Natural killer cell treated with Interleukin-12 subunit alpha and Interleukin-12 subunit beta and Interleukin-15 and Interleukin-18, amount 100 ng/mL, for 72 hours (primary cell): ENCODE data around the gene STK17B. TPM values are rescaled to one million over a fixed set of nuclear protein-coding genes. Genes with fewer than 3 reads are reported as not detected.
A peak's percentile ranks its signal among the peaks of the same experiment; 100 is the strongest.

ENCODE experiments used
- ATAC-seq, 2 donors: fragments of 150-1000 bp; cut with Tn5 transposase in 1 of 2; sonication (Bioruptor Pico), chemical (Tn5 transposase) in 1 of 2; 2 replicates each; pipeline ENCODE4 v1.10.0; 2021
- DNase-seq: peaks from one replicate; pipeline ENCODE4 v3.0.0; 2022; ENCODE audit warnings: low spot score
- H3K27ac Mint-ChIP-seq, 2 donors: 1 replicate in 1 of 2; 2 replicates in 1 of 2; pipeline ENCODE4 v1.8.0; 2022; ENCODE audit warnings: mixed read lengths in 2 of 2, mild to moderate bottlenecking in 1 of 2, moderate library complexity in 1 of 2
- H3K27me3 Mint-ChIP-seq, 2 donors: 1 replicate in 1 of 2; 2 replicates in 1 of 2; pipeline ENCODE4 v1.8.0; 2022; ENCODE audit warnings: mixed read lengths in 2 of 2
- H3K36me3 Mint-ChIP-seq: one replicate; pipeline ENCODE4 v1.8.0; 2022; ENCODE audit warnings: mixed read lengths
- H3K4me1 Mint-ChIP-seq, 2 donors: 1 replicate in 1 of 2; 2 replicates in 1 of 2; pipeline ENCODE4 v1.8.0; 2022; ENCODE audit warnings: low read depth in 2 of 2, mixed read lengths in 2 of 2, mild to moderate bottlenecking in 1 of 2
- H3K4me3 Mint-ChIP-seq: one replicate; pipeline ENCODE4 v1.8.0; 2022; ENCODE audit warnings: mixed read lengths
- H3K9me3 Mint-ChIP-seq: 2 replicates; pipeline ENCODE4 v1.8.0; 2022; ENCODE audit warnings: mixed read lengths
- total RNA-seq, 2 donors: library from RNA; stranded (reverse); gene quantifications; one replicate each; pipeline ENCODE4 v1.2.3, GENCODE V29; 2022

The STK17B gene
- total RNA-seq, 2 donors from 2014 or later: 162 to 182 TPM

DNA sequence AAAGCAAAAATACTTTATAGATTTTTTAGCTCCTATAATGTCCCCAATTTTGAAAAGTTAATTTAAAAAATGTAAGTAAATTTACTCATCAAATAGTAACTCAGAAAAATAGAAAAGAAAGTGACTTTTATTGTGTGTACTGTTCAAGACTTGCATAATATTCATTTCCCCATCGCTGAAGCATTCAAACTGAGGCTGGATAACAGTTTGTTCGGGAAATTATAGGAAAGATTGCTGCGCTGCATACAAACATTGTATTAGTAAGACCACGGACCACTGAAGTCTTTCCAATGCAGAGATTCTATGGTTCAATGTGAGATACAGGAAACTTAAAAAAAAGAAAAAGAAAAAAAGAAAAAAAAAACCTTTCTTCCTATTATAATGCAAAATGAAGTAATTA is 10.4 kb downstream of the STK17B start:
- no peaks in the 10 kb centered on the region for H3K27me3 Mint-ChIP-seq
- no peak for ATAC-seq
- peak overlapping the region; percentile 53 to 86 for H3K27ac Mint-ChIP-seq
- H3K36me3 Mint-ChIP-seq: peaks cover 38% of the 10 kb centered on the region
- H3K9me3 Mint-ChIP-seq: no peaks in the 10 kb centered on the region
- peak overlapping the region; percentile 80 for H3K4me3 Mint-ChIP-seq
- H3K4me1 Mint-ChIP-seq: peaks cover 45 to 82% of the 10 kb centered on the region in 2 donors
- DNase-seq: no peak

DNA sequence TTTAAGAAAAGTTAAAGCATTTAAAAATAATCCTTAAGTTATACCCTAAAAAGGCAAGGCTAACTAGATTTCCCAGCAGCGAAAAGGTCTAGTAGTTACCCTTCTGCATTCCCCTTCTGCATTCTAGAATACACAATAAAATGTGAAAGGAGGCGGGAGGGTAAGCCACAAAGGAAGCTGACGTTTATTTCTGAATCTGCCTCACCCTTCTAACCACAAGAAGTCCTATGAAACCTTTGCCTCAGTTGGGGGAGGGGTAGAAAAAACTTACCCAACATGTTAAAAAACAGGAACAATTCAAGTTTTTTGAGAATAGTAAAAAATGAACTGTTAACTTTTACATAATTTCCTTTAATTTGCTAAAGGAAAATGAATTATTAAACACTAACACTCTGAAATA is 11.3 kb downstream of the STK17B start:
- H3K27me3 Mint-ChIP-seq: no peaks in the 10 kb centered on the region

GRCh38 chr2:196159221-196159892 is 12.0 kb downstream of the STK17B start:
- ATAC-seq: peak; percentile 56 to 64
- no peak for DNase-seq
- H3K4me3 Mint-ChIP-seq: peak overlapping the region; percentile 80
- H3K9me3 Mint-ChIP-seq: no peaks in the 10 kb centered on the region
- H3K27ac Mint-ChIP-seq: peak overlapping the region; percentile 53 to 86
- H3K27me3 Mint-ChIP-seq: no peaks in the 10 kb centered on the region
- peaks cover 34% of the 10 kb centered on the region for H3K36me3 Mint-ChIP-seq
- H3K4me1 Mint-ChIP-seq: peaks cover 33 to 80% of the 10 kb centered on the region in 2 donors

More for the DNA sequence above, 11.3 kb downstream of the STK17B start:
- Mint-ChIP-seq H3K9me3 (no peaks in the 10 kb centered on the region), H3K27ac (peak overlapping the region; percentile 53 to 86), H3K4me1 (peaks cover 37 to 80% of the 10 kb centered on the region in 2 donors), H3K4me3 (peak overlapping the region; percentile 80), H3K36me3 (peaks cover 34% of the 10 kb centered on the region)
- DNase-seq: peak; percentile 77
- ATAC-seq: peak; percentile 86 to 88

GRCh38 chr2:196155575-196155974 is 15.8 kb downstream of the STK17B start:
- H3K36me3 Mint-ChIP-seq: peaks cover 39% of the 10 kb centered on the region
- DNase-seq: no peak
- no peak overlapping the region for H3K4me3 Mint-ChIP-seq
- no peaks in the 10 kb centered on the region for H3K27me3 Mint-ChIP-seq
- no peaks in the 10 kb centered on the region for H3K9me3 Mint-ChIP-seq
- peaks cover 41 to 71% of the 10 kb centered on the region in 2 donors for H3K4me1 Mint-ChIP-seq
- no peak for ATAC-seq
- peak overlapping the region; percentile 53 to 86 for H3K27ac Mint-ChIP-seq

DNA sequence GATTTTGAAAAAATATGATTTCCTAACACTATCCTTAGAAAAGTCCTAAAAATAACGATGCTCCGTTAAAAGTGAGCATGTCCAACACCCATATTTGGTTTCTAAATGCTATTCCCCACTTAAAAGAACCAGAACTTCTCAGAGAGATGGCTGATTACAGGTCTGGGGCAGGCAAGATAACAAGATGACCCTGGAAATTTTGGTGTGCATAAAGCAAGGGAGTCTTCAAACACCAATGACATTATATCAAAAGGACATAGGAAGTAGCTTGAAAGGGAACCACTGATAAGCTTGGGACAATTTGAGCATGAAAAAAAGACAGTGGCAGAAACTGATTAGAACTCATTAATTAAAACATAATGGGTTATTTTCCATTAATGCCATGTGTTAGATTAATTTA is 17.9 kb downstream of the STK17B start:
- peak overlapping the region; percentile 77 to 86 for H3K27ac Mint-ChIP-seq
- ATAC-seq (no peak), DNase-seq (no peak)
- H3K4me3 Mint-ChIP-seq: peak overlapping the region; percentile 19
- H3K27me3 Mint-ChIP-seq: no peaks in the 10 kb centered on the region
- peaks cover 45% of the 10 kb centered on the region for H3K36me3 Mint-ChIP-seq
- peaks cover 43 to 72% of the 10 kb centered on the region in 2 donors for H3K4me1 Mint-ChIP-seq
- H3K9me3 Mint-ChIP-seq: no peaks in the 10 kb centered on the region

GRCh38 chr2:196149948-196150347 is 21.4 kb downstream of the STK17B start:
- Mint-ChIP-seq H3K4me1 (peaks cover 50 to 59% of the 10 kb centered on the region in 2 donors), H3K27me3 (no peaks in the 10 kb centered on the region), H3K27ac (peak overlapping the region; percentile 71 to 83), H3K9me3 (no peaks in the 10 kb centered on the region), H3K36me3 (peaks cover 45% of the 10 kb centered on the region), H3K4me3 (peak overlapping the region; percentile 56)
- DNase-seq (no peak), ATAC-seq (no peak)

DNA sequence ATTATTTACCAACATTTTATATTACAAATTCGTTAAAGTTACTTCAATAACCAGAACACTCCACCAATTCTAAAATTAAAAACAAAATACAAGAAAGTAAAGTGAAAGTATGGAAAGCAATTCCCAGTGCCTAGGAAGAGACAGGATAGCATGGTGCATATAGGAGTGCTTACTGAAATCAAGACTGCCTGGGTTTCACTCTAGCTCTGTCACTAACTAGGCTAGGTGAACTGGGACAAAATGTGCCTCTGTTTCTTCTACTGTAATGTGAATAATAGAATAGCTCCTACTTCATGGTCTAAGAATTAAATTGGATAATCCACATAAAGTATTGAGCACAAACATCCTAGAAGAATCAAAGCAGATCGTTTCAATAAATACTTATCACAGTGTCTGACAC is 22.6 kb downstream of the STK17B start:
- no peak for DNase-seq
- Mint-ChIP-seq H3K4me3 (no peak overlapping the region), H3K27ac (peak overlapping the region; percentile 59 to 71), H3K9me3 (no peaks in the 10 kb centered on the region), H3K36me3 (peaks cover 40% of the 10 kb centered on the region), H3K4me1 (peaks cover 47 to 54% of the 10 kb centered on the region in 2 donors), H3K27me3 (no peaks in the 10 kb centered on the region)
- ATAC-seq: no peak

- peaks cover 42% of the 10 kb centered on the region for H3K36me3 Mint-ChIP-seq
- H3K27ac Mint-ChIP-seq: peak overlapping the region; percentile 22 to 52
- no peak overlapping the region for H3K4me3 Mint-ChIP-seq
- no peak for ATAC-seq
- no peaks in the 10 kb centered on the region for H3K9me3 Mint-ChIP-seq
- H3K4me1 Mint-ChIP-seq: peaks cover 45 to 50% of the 10 kb centered on the region in 2 donors
- DNase-seq: no peak
- no peaks in the 10 kb centered on the region for H3K27me3 Mint-ChIP-seq
These were observed 26.1 kb downstream of the STK17B start for GRCh38 chr2:196145256-196145655.

DNA sequence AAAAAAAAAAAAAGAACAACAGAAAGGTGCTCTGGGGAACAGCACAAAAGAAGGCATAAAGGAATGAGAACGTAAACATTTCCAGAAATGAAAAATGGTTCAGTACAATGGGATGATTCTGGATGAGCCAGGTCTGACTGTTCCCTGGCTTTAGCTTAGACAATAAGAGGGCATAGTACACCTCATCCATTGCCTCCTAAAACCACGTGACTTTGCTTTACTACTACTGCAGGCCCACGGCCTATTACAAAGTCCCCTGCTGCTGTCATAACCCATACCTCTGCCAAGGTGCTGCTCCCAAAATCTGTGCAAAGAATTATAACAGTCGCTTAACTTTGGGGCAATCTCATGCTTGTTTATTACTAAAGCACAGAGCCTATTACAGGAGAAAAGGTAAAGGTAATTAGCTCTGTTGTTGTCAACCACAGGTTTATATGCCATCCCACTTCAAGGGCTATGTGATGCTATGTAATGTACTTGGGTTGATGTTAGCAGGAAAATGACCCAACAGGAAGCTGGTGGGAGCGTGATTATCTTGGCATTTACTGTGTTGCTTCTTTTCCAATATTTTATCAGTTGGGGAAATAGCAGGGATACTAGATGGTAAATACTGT is 26.8 kb downstream of the STK17B start:
- Mint-ChIP-seq H3K36me3 (peaks cover 39% of the 10 kb centered on the region), H3K9me3 (no peaks in the 10 kb centered on the region), H3K27ac (peak overlapping the region; percentile 22 to 52), H3K27me3 (no peaks in the 10 kb centered on the region), H3K4me3 (peak overlapping the region; percentile 1), H3K4me1 (peaks cover 39 to 44% of the 10 kb centered on the region in 2 donors)
- no peak for DNase-seq
- peak; percentile 31 to 36 for ATAC-seq

- Mint-ChIP-seq H3K27ac (peak overlapping the region; percentile 52 to 74), H3K4me3 (peak overlapping the region; percentile 48), H3K4me1 (peaks cover 35 to 40% of the 10 kb centered on the region in 2 donors), H3K36me3 (peaks cover 40% of the 10 kb centered on the region), H3K9me3 (no peaks in the 10 kb centered on the region), H3K27me3 (no peaks in the 10 kb centered on the region)
- DNase-seq: no peak
- ATAC-seq: no peak
These were observed 27.6 kb downstream of the STK17B start for GRCh38 chr2:196143730-196144131.

- no peak for ATAC-seq
- H3K27ac Mint-ChIP-seq: peak overlapping the region; percentile 52 to 74
- H3K4me1 Mint-ChIP-seq: peaks cover 36 to 45% of the 10 kb centered on the region in 2 donors
- H3K4me3 Mint-ChIP-seq: peak overlapping the region; percentile 33
- no peak for DNase-seq
- H3K27me3 Mint-ChIP-seq: no peaks in the 10 kb centered on the region
- H3K36me3 Mint-ChIP-seq: peaks cover 47% of the 10 kb centered on the region
- H3K9me3 Mint-ChIP-seq: no peaks in the 10 kb centered on the region
These were observed 28.6 kb downstream of the STK17B start for GRCh38 chr2:196142825-196143224.

DNA sequence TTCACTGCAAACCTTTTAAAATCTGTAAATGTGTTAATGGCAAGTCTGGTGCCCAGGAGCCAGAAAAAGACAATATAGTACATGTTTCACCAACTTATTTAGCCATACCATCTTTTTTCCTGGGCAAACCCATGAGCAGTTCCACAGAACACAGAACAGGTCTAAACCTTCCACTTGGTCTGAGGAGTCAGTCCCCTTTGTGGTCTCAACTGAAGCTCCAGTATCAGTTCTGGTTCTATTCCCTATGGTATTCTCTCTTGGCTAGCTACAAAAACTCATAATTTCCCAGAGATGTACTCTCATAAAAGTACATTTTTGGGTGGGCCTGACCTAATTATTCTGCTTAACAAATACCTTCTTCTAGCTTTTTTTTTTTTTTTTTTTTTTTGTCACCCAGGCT is 31.2 kb downstream of the STK17B start:
- Mint-ChIP-seq H3K27me3 (no peaks in the 10 kb centered on the region), H3K4me3 (no peak overlapping the region), H3K4me1 (peaks cover 28 to 35% of the 10 kb centered on the region in 2 donors), H3K36me3 (peaks cover 62% of the 10 kb centered on the region), H3K9me3 (no peaks in the 10 kb centered on the region), H3K27ac (peak overlapping the region; percentile 54 to 60)
- DNase-seq (no peak), ATAC-seq (no peak)

DNA sequence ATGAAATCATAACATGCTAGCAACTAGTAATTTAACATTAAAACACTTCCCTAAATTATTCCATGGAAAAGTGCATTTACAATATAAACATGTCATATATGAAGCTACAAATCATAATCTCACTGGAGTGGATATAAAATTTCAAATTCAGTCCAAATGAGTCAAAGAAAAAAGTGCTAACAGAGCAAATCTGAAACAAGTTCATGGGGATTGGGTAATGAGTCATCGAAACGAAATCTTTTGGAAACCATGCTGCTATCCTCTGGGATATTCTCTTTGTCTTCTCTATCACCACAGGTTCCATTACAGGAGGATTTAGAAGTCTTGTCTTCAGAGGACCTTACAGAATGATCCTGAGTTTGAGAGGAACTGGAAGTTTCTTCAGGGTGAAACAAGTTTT is 34.1 kb downstream of the STK17B start:
- no peaks in the 10 kb centered on the region for H3K27me3 Mint-ChIP-seq
- H3K4me3 Mint-ChIP-seq: no peak overlapping the region
- no peak for ATAC-seq
- peaks cover 2% of the 10 kb centered on the region for H3K9me3 Mint-ChIP-seq
- H3K4me1 Mint-ChIP-seq: peaks cover 6 to 21% of the 10 kb centered on the region in 2 donors
- no peak for DNase-seq
- peak overlapping the region; percentile 53 to 58 for H3K27ac Mint-ChIP-seq
- peaks cover 53% of the 10 kb centered on the region for H3K36me3 Mint-ChIP-seq

DNA sequence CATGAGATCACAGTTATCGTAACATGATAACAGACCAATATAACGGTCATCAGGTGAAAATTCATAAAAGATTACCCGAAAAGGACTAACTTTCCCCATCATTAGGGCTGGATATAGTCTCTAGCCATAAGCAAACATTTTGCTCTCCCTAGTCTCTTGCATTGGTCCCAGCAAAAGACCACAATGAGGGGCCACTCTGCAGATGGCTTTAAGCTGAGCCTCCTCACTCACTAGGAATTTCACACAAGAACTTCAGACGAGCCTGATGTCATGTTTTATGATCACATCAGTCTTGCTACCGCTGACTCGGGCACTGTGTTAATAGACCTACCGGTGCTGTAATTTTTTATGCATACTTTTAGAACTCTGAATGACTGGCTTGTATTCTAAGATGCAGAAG is 35.2 kb downstream of the STK17B start:
- Mint-ChIP-seq H3K9me3 (peaks cover 2% of the 10 kb centered on the region), H3K27ac (peak overlapping the region in 1 of 2 donors; percentile 53), H3K36me3 (peaks cover 64% of the 10 kb centered on the region), H3K27me3 (no peaks in the 10 kb centered on the region), H3K4me3 (no peak overlapping the region), H3K4me1 (peaks cover 11 to 30% of the 10 kb centered on the region in 2 donors)
- DNase-seq (no peak), ATAC-seq (no peak)
